Prostate gland (tissue), 2 donors: ENCODE data around the gene SLC35F3.

Experiments used
- CTCF ChIP-seq, 4 experiments: fragments of 200-600 bp in 2 of 4; fragments of 450-650 bp in 2 of 4; sonication (generic) in 2 of 4; IDR thresholded peaks; 1 replicate in 3 of 4; 2 replicates in 1 of 4; pipeline ENCODE4 v1.5.1; 2016 to 2019; ENCODE audit warnings: antibody characterized with exemption in 4 of 4, mild to moderate bottlenecking in 2 of 4, moderate library complexity in 2 of 4
- POLR2A ChIP-seq: fragments of 450-650 bp; IDR thresholded peaks from one replicate; pipeline ENCODE4 v1.6.1; 2016; ENCODE audit warnings: antibody characterized with exemption, mild to moderate bottlenecking

DNA sequence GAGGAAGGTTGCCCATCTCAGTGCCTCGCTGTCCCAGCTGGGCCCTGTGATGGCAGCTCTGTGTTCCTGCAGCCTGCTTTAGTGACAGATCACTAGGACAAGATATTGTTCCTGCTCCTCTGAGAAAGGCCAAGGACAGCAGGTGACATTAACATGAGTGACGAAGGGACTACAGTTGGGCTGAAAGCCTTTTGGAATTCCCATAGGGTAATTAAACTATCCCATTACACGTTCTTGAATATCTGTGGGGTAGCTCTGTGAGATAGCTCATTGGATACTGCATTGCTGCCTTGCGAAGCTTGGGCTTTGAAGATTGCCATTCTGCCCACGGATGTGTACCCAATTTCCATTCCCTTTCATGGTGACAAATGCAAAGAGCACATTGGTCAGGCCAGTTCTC lies 390.6 kb downstream of the SLC35F3 start:
- TF ChIP-seq CTCF (IDR thresholded peaks at IDR 0.05) (no peak), POLR2A (no peak)
